LNCAP (cell line): ENCODE results near the gene FAR2.
A peak's percentile ranks its signal among the peaks of the same experiment; 100 is the strongest.

Source experiments
- TF ChIP-seq, protein P1 (sequence below): fragments of 450-650 bp; IDR thresholded peaks from 2 replicates; pipeline ENCODE4 v1.5.1; 2017; ENCODE audit warnings: mild to moderate bottlenecking

FAR2 gene

DNA sequence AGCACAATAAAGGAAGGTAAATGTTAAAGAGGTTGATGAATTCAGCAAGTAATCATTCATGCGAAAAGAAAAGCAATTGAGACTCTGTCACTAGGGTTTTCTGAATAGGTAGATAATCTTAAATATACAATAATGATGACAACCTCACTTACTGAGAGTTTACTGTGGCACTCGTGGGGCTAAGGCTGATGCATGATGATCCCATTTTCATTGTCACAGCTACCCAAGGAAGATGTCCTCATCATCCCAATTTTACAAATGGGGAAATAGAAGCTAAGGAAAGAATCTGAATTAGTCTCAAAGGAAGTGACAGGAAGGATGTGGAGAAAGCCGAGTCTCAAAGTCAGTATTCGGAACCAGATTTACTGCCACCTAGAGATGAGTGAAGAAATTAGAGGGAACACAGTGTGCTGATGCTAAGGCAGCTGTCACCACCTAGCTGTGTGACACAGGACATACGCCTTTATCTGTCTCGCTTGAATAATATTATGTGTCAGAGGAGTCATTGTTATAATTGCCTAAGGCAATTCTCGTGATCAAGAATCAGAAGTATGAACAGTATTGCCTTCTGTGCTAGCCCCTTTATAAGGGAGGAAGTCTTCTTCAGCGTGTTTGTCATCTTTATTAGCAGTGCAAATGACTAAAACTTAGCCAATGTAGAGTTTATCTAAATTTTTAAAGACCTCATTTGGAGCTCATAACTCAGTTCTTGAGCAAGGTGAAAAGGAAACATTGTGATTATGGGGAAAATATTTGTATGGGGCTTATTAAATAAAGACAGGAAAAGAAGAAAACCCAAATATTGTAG, 168.7 kb downstream of the FAR2 start:
- TF ChIP-seq, protein P1, sequence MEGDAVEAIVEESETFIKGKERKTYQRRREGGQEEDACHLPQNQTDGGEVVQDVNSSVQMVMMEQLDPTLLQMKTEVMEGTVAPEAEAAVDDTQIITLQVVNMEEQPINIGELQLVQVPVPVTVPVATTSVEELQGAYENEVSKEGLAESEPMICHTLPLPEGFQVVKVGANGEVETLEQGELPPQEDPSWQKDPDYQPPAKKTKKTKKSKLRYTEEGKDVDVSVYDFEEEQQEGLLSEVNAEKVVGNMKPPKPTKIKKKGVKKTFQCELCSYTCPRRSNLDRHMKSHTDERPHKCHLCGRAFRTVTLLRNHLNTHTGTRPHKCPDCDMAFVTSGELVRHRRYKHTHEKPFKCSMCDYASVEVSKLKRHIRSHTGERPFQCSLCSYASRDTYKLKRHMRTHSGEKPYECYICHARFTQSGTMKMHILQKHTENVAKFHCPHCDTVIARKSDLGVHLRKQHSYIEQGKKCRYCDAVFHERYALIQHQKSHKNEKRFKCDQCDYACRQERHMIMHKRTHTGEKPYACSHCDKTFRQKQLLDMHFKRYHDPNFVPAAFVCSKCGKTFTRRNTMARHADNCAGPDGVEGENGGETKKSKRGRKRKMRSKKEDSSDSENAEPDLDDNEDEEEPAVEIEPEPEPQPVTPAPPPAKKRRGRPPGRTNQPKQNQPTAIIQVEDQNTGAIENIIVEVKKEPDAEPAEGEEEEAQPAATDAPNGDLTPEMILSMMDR: peak; percentile 96

DNA sequence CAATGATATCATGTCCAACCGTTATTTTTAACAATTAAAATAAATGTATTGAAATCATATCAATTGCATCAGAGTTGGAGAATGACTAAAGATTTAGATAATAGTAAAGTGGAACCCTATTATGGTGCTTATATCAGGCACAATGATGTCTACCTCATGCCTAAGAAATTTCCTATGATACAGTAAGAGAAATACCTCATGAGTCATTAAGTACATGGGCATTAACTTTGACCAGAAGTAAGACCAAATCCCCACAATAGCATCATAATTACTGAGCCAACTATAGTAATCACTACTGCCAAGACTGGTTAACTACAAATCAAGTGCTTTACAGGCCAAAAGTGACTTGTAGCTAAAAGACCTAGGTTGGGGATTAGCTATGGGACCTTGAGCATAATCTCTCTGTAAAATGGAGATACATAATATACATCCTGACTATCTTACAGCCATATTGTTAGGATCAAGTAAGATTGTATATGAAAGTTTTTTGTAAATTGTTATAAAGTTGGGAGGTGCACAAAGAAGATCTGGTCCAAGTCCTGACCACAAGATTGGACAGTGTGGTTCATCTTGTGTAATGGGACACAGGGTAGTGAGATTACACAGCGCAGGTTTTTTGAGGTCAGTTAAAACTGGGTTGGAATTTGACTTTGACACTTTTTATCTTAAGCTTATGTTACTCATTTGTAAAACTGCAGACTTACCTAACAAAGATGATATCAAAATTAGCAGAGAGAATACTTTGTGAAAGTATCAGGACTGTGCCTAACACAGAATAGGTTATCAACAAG, 171.4 kb downstream of the FAR2 start:
- TF ChIP-seq, protein P1: no peak

DNA sequence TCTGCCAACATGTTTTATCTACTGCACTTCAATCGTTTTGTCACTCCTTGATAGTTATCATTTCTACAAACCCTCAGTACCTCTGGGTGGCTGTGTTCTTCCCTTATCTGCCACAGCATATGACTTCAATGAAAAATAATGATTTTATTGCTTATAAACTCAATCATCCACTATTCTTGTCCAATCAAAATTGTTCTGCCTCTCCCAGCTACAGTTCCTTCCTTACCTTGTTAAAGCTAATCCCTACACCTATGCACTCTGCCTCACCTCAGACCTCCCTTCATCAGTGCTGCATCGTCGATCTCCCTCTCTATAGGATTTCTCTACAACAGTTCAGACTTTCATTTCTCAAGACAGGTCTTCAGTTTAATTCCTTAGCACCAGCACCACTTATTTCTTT, 173.1 kb downstream of the FAR2 start:
- TF ChIP-seq, protein P1: no peak

DNA sequence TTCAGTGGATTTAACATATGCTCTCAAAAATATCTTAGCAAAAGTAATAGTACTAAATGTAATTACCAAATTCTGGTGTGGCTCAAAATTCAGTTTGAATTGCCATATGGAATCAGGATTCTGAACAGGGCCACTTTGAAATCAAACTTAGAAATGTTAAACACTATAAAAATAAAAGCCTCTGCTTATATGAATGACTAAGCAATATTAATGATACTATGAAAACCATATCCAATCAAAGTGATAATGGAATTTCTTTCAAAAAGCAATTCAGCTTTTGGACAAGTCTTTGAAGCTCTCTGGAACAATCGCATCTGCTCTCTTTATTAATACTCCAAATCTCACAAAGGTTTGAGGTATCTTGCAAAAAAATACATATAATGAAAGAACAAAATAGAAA, 180.3 kb downstream of the FAR2 start:
- TF ChIP-seq, protein P1: no peak

DNA sequence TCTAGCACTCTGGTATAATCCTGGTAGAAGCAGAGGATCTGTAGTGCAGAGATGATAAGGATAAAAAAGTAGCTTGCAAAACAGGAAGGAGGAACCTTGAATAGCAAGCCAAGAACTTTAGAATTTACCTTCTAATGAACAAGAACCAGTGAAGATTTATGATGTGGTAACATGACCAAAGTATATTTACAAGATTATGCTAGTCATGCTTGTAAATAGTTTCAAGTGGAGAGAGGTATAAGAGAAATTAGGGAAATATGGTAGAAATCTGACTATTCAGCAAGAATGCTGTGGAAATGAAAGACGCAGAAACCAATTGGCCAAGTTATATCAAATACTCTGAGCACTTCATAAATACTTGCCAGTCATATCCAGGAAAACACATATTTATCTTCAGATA, 184.1 kb downstream of the FAR2 start:
- TF ChIP-seq, protein P1: no peak

DNA sequence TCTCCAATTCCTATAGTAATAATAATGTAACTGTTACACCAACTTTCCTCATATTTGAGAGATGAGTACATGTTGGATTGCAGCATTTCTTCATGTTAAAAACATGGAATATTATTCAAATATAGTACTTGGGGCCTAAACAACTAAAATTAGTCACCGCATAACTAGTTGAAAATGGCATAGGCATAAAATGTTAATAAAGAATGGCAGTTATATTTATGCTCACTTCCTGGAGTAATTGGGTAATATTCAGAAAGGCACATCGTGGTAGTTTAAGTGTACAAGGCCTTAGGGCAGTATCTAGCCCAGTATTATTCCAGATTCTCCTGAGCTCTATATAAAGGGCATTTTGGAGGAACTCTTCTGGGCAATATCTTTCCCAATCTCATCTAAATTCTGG, 185.9 kb downstream of the FAR2 start:
- TF ChIP-seq, protein P1: no peak

DNA sequence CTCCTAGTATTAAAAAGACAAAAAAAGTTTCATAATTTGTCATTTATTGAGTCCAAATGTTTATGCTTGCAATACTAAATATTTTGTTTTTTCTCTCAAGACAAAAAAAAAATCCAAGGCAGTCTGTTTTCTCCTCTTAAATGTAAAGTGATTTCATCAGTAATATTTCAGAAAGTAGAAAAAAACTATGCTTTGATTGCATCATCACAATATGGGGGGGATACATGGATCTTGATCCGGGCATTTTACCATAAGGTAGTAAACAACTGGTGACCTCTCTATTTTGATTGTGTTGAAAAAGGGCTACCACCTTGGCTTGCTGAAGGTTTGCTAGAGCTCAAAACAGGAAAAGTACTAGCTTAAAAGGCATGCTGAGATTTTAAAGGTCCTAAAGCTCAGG, 188.2 kb downstream of the FAR2 start:
- TF ChIP-seq, protein P1: no peak
